LNCAP (cell line): ENCODE measurements around the gene KIAA1328.

Experiments
- TF ChIP-seq, protein P1 (sequence below): fragments of 450-650 bp; IDR thresholded peaks from 2 replicates; pipeline ENCODE4 v1.5.1; 2017; ENCODE audit warnings: mild to moderate bottlenecking

The KIAA1328 gene

DNA sequence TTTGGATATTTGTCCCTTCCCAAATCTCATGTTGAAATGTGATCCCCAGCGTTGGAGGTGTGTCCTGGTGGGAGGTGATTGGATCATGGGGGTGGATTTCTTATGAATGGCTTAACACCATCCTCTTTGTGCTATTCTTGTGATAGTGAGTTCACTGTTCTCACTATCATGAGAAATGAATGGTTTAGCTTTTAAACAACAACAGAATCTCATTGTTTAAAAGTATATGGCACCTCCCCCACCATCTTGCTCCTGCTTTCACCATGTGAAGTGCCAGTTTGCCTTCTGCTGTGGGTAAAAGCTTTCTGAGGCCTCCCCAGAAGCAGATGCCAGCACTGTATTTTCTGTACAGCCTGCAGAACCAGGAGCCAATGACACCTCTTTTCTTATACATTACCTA is 38.1 kb downstream of the KIAA1328 start:
- TF ChIP-seq, protein P1, sequence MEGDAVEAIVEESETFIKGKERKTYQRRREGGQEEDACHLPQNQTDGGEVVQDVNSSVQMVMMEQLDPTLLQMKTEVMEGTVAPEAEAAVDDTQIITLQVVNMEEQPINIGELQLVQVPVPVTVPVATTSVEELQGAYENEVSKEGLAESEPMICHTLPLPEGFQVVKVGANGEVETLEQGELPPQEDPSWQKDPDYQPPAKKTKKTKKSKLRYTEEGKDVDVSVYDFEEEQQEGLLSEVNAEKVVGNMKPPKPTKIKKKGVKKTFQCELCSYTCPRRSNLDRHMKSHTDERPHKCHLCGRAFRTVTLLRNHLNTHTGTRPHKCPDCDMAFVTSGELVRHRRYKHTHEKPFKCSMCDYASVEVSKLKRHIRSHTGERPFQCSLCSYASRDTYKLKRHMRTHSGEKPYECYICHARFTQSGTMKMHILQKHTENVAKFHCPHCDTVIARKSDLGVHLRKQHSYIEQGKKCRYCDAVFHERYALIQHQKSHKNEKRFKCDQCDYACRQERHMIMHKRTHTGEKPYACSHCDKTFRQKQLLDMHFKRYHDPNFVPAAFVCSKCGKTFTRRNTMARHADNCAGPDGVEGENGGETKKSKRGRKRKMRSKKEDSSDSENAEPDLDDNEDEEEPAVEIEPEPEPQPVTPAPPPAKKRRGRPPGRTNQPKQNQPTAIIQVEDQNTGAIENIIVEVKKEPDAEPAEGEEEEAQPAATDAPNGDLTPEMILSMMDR, result no peak

DNA sequence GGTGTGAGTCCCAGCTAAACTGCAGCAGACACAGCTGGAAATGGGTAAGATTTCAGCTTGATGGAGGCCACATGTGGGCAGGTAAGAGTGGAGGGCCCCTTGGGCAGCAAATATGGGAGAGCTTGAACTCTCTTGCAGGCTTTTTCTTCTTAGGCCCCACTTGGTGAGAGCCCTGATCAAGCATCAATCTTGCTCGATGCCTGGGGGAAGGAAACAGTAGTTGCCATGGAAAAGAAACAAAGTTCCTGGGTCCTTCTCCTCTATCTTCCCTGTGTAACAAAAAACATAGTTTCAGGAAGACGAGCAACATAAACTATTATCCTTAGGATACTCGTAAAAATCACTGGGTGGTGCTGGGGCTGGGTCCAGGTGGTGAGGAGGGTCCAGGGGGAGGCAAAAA is 42.9 kb downstream of the KIAA1328 start:
- TF ChIP-seq, protein P1, result no peak

DNA sequence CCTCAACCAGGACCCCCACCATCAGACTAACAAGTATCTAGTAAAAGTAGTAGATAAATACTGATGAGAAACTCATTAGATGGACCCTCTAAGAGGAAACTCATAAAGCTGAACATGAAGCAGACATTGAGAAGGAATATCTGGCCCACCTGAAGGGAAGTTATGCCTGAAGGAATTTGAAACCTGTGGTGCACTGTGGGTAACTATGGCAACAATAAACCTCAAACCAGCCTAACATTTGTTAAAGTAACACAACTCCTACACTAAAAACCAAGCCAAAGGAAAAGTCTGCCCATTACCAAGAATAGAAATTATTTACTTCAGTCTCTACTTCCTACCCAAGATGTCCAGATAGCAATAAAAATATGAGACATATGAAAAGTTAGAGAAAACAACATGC is 43.4 kb downstream of the KIAA1328 start:
- TF ChIP-seq, protein P1, result no peak

DNA sequence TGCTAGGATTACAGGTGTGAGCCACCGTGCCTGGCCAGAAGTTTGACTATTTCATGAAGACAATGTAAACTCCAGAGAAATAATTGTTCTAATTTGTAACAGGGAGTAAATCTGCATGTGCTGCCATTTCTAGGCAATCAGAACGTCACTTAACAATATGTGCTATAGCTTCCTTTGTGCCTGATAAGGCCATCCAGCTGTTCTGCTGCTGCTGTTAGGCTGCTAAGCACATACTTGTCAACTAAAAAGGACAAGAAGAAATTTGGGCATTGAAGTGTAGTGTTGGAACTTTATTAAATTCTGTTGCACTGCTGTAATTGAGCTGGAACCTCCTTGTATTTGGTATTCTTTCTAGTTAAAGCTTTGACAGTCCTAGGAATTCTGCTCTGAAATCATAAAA is 57.1 kb downstream of the KIAA1328 start:
- TF ChIP-seq, protein P1, result no peak

DNA sequence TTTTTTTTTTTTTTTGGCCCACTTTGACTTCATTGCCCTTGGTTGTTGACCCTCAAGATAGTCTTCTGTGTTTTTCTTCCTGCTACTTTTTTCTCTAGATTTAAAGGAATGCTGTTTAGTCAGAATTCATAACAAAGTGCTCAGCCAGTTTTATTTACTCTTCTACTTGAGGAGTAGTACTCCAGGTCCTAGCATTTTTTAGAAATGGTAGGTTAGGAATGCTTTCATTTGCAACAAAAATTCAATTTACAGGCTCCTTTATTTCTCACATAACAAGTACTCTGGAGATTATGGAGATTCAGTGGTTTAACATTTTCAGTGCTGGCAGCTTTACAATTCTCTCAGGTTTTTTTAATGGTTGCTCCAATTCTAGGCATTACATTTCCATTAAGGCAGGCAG is 58.2 kb downstream of the KIAA1328 start:
- TF ChIP-seq, protein P1, result no peak

DNA sequence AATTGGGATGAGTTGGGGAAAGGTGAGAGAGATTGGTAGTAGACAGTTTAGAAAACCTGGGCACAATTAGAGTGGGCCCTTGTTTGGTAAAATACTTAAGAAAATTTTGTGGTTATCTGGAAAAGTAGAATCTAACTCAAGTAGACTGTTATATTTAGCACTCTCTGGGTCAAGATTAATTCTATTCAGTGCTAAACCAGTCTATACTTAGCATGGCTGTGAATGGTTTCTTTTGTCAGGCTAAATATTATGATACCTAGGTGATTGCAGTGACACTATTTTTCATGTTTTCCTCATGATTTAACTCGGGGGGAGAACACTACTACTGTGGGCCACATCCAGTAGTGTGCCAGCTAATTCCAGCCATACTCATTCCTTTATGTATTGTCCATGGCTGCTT is 58.9 kb downstream of the KIAA1328 start:
- TF ChIP-seq, protein P1, result no peak

DNA sequence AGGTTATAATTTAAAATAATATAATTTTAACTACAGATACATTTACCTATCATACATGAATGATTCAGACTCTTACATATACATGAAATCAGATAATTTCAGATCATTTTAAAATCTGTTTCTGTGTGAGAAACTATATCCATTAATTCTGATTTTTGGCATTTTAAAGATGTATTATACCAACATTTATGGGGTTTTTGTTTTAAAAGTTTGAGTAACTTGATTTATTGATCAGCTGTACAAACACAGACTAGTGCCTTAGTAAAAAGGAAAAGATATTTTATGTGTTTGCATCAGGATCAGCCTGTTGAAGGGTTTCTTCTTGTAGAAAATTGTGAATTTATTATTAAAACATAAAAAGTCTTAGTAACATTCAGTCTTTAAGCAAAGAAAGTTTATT is 59.9 kb downstream of the KIAA1328 start:
- TF ChIP-seq, protein P1, result no peak

DNA sequence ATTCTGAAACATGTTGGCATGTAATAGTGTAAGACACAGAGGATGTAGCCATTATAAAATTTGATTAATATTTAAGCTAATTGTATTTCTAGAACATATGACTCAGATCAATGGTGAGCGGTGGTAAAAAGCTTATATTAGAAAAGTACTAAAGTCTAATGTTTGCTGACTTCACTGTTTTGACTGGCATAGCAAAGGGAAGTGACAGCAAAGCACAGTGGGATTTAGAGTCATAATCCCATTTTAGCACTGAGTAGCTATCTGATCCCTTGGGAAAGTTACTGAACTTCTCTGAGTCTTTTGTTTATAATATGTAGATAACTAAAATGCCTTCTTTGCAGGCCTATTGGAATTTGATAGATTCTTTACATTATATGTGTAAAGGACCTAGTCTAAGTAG is 60.4 kb downstream of the KIAA1328 start:
- TF ChIP-seq, protein P1, result no peak
